HG02642 (cell line): ENCODE results near the gene BPHL.
"Not testable (repeated sequence)": the region's sequence is repeated elsewhere in the genome, so short reads cannot be mapped to it uniquely, and the experiment has no call there.

Experiments used
- ATAC-seq: cut with Tn5 transposase; IDR thresholded peaks from one replicate; pipeline ENCODE4 v1.9.1; 2021; ENCODE audit warnings: mild to moderate bottlenecking; ENCODE audit not compliant: unreplicated experiment, poor library complexity

The BPHL gene

DNA sequence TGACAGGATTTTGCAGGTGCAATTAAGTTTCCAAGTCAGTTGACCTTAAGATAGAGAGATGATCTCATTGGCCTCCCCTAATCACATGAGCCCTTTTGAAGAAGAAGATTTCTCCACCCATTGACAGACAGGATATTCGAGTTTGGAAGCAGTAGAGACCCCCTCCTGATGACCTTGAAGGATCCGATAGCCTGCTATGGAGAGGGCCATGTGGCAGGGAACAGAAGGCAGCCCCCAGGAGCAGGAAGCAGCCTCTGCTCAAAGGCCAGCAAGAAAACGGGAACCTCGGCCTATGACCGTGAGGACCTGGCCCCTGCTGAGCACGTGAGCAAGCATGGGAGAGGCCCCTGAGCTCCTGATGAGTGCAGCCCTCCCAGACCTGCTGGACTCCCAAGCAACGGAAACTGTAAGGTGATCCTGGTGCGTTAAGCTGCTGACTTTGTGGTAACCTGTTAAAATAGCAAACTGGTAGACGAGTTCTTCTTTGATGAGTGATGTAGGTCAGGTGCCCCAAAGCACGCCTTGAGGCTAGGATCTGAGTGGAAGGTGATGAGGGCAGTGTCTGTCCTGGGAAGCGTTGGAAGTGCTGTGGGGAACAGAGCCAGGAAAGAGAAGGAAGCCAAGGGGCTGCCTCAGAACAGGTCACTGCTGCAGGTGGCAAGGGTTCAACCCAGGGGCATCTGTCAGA, 57.3 kb downstream of the BPHL start:
- no peak for ATAC-seq

DNA sequence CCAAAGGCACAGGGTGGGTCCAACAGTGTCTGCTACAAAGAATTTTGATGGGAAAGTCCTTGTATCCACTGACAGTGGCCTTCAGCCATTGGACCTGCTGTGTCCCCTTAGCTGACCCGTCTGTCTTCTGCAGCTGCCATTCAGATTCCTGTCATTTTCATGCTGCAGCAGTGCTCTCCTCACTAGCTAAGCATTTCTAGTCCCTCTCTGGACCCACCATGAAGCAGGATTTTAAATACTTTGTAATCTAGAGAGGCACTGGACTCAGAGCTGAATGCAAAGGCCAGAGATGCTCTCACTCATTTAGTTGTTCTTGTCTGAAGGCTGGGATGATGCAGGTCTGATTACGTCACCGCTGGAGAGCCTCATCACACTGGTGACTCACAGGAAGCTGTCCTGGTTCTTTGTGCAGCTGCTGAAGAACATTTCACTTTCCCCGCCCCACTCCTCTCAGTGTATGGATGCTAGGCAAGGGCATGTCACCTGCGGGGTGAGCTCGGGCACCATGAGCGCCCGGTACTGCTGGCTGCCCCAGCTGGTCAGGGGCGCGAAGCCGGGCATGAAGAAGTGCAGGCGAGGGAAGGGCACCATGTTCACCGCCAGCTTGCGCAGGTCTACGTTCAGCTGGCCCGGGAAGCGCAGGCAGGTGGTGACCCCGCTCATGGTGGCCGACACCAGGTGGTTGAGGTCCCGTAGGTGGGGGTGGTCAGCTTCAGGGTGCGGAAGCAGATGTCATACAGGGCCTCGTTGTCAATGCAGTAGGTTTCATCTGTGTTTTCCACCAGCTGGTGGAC, 58.2 kb downstream of the BPHL start:
- no peak for ATAC-seq

DNA sequence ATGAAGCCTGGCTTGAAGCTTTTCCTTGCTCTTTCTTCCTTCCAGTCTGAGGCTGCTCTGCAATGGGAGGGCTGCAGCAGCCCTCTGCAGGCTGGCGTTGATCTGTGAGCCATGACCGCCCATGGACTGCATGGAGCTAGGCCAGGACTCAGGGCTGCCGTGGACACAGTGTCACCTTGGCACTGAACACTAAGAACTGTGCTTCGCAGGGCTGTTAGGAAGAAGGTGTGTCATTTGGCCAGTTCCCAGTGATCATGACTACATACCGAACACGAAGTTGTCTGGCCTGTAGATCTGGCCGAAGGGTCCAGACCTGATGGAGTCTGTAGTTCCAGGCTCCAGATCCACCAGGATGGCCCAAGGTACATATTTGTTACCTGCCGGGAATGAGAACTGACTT, 60.2 kb downstream of the BPHL start:
- ATAC-seq, result not testable (repeated sequence)

DNA sequence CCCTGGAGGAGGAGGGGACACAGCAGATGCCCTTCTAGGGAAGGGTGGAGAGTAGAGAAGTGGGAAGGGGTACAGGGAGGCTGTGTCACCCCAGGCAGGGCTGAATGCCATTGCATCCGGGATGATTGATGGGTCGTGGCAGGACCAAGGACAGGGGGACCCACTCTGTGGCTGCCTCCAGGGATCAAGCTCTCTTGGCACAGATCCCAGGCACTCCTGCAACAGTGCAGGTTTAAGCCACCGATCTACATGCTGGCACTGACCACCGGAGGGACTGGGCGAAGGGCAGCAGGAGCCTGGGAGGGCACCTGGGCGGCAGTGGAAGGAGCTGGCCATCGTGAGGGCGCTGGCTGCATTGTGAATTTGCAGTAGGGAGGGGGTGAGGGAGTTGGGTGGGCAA, 61.4 kb downstream of the BPHL start:
- ATAC-seq, result not testable (repeated sequence)

DNA sequence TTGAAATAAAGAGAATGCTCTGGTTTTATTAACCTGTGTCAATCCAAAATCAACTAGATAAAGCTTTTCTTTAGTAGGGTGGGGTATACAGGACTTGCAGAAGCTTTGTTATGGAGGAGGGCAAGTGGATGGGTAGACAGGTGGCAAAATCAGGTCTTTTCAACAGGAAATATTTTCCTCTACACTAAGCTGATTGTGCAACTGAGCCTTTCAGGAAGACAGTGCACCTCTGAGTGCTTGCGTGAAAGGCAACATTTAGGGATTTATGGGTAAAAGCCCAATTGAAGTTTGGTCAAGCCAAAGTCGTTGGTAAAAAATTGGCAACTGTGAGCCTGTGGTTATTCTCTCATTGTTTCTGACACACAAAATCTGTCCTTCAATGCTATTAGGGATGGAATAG, 62.6 kb downstream of the BPHL start:
- ATAC-seq, result no peak

DNA sequence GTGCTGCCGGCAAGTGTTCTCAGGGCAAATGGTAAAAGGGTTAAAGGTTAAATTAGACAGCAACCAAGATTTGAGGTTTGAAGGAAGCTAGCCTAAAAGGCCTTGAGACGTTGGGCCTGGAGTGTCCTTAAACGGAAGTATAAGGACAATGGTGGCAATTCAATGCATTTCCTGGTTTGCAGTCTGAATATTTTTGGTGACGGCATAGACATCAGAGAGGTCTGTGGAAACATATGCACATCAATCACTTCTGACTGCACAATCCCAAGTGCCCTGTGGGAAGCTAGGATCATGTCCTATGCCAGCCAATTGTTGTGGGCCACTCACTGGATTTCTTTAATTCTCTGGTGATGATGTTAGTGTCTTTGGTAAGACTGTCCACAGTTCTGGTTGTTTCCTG, 64.6 kb downstream of the BPHL start:
- ATAC-seq, result no peak

DNA sequence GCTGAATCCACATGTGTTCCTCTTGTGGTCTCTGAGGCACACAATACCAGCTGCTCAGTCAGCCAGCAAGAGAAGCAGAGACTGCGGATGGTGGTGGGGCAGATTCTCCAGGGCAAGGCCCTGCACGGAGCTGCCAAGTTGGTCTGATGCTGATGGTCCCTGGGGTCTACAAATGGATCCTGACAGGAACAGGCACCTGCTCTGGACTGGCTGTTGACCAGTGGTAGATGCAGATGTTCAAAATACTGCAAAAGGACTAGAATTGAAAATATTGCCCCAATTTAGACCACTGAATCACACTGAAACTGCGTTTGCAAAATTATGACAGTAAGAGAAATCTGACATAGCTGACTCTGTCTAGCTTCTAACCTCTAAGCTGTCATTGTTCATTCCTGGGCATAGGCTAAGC, 68.5 kb downstream of the BPHL start:
- ATAC-seq, result no peak

DNA sequence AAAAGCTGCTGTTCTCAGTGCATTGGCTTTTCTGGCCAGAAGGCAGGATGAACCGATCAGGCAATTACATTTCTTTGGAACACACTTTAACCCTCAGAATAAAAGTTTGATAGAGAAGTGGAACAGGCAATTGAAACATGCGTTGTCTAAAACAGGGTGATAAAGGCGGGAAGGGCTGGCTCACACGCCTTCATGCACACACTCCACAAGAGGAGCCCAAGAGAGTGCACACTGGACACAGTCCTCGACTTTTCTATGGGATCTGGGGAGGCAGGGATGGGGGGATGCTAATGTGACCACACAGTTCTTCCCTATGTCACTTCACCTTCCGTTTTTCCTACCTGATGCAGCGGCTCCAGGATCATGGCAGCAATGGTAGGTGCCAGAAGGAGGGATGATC, 69.8 kb downstream of the BPHL start:
- no peak for ATAC-seq

DNA sequence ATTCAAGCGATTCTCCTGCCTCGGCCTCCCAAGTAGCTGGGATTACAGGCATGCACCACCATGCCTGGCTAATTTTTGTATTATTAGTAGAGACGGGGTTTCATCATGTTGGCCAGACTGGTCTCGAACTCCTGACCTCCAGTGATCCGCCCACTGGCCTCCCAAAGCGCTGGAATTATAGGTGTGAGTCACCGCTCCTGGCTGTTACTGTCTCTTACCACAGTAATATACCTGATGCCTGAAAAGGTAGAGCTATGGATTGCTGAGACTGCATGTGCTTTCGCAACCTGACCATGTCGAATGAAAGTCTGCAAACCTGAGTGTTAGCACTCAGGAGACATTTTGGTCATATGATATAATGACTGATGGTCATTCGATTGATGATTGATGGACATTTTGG, 70.7 kb downstream of the BPHL start:
- ATAC-seq, result not testable (repeated sequence)

DNA sequence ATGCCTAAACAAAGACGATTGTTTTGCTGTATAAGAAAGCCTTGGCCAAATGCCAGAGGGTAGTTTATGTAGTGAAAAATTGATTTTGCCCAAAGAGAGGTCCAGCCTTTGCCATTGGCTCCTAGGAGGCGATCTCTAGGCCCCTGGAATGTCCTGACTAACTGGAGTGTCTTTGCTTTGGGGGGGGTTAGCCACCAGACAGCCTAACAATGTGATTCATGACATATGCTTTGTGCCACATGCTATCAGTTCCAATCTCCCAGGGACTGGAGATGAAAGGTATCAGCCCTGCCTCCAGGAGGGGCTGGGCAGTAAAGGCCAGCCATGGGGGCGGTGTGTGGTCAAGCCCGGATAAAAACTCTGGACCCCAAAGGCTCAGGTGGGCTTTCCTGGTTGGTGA, 71.5 kb downstream of the BPHL start:
- ATAC-seq, result no peak

DNA sequence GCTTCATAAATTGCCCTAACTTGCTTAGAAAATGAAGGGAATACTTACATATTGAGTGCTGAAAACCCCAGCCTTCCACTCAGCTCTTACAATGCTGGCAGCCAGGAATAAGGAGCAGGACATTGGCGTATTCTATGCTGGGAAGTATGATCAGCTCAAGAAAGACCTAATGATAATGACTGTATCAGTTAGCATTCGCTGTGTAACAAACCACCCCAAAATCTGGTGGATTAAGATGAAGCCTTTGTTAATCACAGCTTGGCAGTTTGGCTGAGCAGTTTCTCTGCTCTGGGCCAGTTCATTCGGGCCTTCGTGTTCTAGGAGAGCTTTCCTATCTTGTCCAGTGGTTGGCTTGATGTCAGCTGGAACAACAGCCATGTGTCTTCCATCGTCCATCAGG, 72.3 kb downstream of the BPHL start:
- no peak for ATAC-seq

DNA sequence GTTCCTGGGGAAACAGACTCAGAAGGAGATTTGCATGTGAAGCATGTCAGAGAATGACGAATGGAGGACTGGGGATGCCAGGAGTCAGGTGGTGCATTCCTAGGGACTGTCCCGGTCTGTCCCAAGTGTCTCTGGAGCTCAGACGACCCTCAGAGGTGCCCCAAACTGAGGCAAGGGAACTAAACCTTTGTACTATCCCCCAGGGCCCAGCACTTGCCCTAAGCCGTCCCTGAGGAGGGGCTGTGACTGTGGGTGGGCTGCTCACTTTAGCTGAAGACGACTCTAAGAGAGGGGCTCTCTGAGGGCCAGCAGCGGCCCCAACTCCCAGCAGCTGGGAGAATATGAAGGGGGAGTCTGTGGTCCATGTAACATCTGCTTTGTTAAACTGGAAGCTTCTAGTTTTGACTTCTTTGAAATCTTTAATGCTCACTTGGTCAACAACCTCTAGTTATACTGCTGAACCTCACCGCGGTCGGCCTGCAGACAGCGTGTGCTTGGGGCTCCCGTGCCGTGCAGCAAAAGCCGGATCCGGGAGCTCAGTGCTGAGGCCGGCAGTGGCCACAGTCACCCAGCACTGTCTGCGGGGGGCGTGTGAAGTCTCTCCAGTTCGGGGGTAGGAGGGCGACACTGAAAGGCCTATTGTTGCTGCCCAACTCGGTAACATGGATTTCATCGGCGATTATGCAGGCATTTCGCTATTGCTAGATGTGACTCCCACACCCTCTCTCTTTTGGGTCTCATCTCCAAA, 74.8 kb downstream of the BPHL start:
- no peak for ATAC-seq

DNA sequence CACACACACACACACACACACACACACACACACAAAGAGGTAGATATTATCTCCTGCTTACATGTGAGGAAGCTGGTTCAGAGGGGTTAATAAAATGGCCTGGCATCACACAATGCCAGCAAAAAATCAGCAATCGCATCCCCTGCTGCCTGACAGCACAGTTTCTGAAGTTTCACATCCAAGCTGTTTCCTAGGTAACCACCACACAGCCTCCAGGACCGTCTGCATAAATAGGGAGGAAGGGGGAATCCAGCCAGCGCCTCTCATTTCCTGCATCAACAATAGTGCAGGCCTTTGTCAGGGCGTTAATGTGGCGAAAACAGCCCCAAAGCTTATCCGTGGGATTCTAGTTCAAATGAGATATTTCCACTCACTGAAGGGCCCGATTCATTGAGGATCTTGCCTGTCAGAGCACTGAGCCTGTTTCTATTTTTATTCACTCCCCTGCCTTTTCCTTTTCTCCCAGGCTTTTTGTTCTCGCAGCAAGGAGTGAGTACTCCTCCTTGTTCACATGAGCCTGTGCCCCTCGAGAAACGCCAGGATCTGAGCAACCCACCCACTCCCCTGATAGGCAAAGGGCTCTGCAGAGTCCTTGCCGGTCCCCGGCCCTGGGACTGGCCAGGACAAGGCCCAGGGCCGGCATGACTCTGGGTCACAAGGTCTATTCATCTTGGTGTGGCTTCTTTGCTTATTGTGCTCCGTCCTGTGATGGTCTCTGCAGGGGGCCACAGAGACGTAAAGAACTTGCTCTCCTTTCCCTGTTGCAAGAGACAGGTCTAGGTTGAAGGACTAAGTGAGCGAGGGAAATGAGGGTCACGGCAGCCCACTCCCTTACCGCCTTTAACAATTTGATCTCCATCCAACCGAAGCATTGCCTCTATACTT, 76.3 kb downstream of the BPHL start:
- no peak for ATAC-seq

DNA sequence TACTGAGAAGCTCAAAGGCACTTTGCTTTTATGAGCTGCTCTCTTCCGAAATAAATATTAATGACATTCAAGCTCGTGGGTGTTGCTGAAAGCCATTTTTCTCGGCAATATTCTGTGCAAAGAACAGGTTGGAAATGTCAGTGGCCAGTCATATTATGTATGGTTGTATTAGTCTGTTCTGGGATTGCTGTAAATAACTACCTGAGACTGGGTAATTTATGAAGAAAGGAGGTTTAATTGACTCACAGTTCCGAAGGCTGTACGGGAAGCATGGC, 76.8 kb downstream of the BPHL start:
- no peak for ATAC-seq

DNA sequence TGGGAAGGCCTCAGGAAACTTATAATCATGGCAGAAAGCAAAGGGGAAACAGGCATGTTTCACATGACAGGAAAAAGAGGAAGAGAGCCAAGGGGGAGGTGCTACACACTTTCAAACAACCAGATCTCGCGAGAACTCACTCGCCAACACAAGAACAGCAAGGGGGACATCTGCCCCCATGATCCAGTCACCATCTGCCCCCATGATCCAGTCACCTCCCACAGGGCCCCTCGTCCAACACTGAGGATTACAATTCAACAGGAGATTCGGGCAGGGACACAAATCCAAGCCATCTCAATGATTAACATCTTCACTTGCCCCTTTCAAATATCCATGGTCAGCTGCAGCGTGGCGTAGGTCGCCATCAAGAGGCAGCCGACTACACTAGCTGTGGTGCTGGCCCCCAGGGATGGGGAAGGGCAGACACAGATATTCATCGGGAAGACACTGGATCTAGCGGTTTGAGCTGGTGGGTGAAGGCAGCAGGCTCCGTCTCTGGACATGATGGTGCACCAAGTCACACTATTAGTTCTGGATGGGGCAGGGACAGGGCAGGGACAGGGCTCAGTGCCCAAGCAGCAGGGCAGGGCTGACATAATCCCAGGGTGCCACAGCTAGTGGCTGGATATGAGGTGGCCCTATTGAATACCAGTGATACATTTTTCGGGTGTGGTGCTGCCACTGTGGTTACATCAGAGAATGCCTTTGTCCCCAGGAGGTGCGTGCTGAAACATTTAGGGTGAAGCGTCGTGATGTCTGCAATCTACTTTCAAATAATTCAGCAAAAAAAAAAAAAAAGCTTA, 77.4 kb downstream of the BPHL start:
- ATAC-seq, result no peak

DNA sequence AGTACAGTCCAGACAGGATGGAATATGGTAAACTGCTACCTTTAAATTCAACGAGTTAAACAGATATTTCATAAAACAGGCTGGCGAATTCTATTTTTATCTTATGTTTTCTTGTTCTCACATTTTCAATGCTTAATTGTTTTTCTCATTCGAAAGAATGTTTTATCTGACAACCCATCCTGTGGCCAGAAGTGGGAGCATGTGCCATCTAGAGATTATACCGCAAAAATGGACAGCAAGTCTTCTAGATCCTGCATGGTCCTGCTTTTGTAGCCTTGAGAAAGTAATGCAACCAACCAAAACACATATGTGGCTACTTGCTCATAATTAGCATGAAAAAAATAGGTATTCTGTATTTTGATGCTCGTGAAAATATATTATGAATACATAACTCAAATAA, 78.3 kb downstream of the BPHL start:
- ATAC-seq, result no peak

DNA sequence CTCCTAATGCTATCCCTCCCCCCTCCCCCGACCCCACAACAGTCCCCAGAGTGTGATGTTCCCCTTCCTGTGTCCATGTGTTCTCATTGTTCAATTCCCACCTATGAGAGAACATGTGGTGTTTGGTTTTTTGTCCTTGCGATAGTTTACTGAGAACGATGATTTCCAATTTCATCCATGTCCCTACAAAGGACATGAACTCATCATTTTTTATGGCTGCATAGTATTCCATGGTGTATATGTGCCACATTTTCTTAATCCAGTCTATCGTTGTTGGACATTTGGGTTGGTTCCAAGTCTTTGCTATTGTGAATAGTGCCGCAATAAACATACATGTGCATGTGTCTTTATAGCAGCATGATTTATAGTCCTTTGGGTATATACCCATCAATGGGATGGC, 79.2 kb downstream of the BPHL start:
- not testable (repeated sequence) for ATAC-seq

DNA sequence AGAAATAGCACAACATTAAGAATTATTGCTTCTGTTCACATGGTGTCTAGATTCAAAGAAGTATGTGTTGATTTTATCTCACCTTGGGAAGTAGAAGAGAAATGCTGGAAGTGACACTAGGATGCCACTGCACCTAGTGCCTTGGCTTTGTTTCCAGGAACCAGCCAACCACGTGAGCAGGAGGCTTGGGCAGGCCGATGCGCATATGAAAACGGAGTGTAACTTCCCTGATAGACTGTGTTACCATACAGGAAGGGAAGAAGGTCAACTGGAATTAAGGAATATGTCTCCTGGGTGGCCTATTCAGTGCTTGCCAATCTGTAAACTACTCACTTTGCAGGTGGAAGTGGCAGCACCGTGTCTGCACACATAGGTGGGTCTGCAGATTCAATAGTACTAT, 80.9 kb downstream of the BPHL start:
- ATAC-seq, result no peak

DNA sequence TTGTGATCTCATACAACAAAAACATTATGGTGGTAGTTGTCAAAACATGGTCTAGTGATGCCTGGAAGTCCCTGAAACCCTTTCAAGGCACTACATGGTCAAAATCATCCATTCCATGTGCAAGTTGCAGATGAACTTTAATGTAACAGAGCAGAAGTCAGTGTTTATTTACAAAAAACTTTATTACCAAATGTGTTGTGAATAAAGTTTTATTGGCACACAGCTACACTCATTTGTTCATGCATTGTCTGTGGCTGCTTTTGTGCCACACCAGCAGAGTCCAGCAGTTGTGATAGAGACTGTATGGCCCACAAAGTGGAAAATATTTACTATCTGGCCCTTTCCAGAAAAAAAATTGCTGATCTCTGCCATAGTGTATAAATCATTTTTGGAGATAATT, 82.2 kb downstream of the BPHL start:
- ATAC-seq, result no peak

DNA sequence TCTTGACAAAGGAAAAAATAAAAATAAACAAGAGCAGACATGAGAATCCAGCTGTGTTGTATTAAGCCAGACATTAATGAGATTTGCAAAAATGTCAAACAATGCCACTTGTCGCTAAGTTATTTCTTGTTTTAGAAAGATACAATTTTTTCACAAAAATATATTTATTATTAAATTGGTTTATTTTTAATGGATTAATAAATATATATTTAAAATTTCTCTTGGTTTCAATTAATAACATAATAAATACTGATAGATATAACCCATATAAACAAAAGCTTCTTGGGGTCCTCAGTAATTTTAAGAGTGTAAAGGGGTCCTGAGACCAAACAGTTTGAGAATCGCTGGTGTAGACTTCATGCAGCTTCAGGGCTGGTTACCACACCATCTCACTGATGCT, 82.9 kb downstream of the BPHL start:
- ATAC-seq, result no peak
